Osteocyte (in vitro differentiated cells): Measurements from ENCODE around the gene ZNF132. TPM values are rescaled to one million over a fixed set of nuclear protein-coding genes. Genes with fewer than 3 reads are reported as not detected.
"Not testable (repeated sequence)": the region's sequence is repeated elsewhere in the genome, so short reads cannot be mapped to it uniquely, and the experiment has no call there.

Experiments
- DNase-seq: peaks from one replicate; pipeline ENCODE4 v3.0.0; 2021; ENCODE audit warnings: mixed read lengths; ENCODE audit not compliant: unreplicated experiment; ENCODE audit errors: extremely low spot score
- H3K27ac Mint-ChIP-seq: one replicate; pipeline ENCODE4 v1.8.0; 2021; ENCODE audit warnings: mild to moderate bottlenecking, mixed read lengths; ENCODE audit not compliant: unreplicated experiment
- H3K27me3 Mint-ChIP-seq: one replicate; pipeline ENCODE4 v1.8.0; 2021; ENCODE audit warnings: mixed read lengths; ENCODE audit not compliant: unreplicated experiment
- H3K36me3 Mint-ChIP-seq: one replicate; pipeline ENCODE4 v1.8.0; 2021; ENCODE audit warnings: mixed read lengths; ENCODE audit not compliant: unreplicated experiment
- H3K4me1 Mint-ChIP-seq: one replicate; pipeline ENCODE4 v1.8.0; 2021; ENCODE audit warnings: mixed read lengths; ENCODE audit not compliant: unreplicated experiment
- H3K4me3 Mint-ChIP-seq: one replicate; pipeline ENCODE4 v1.8.0; 2021; ENCODE audit warnings: mild to moderate bottlenecking, moderate library complexity, mixed read lengths; ENCODE audit not compliant: unreplicated experiment
- H3K9me3 Mint-ChIP-seq: one replicate; pipeline ENCODE4 v1.8.0; 2021; ENCODE audit warnings: mixed read lengths; ENCODE audit not compliant: unreplicated experiment
- CTCF ChIP-seq: fragments of 200-600 bp; sonication (generic); IDR thresholded peaks from 2 replicates; pipeline ENCODE4 v1.5.0; 2021; ENCODE audit warnings: antibody characterized with exemption, mild to moderate bottlenecking, moderate library complexity
- long read RNA-seq: library from polyadenylated mRNA; unstranded; transcript quantifications from one replicate; pipeline ENCODE4 v2.0.0, GENCODE V29; 2021
- total RNA-seq: library from RNA; stranded (reverse); gene quantifications from 2 replicates; pipeline ENCODE4 v1.2.1, GENCODE V29; 2021

Gene ZNF132
- total RNA-seq: 0.71 and 1.2 TPM in 2 replicates
- long read RNA-seq, transcript ZNF132-201 (3 exons, 3,031 nt): major isoform, 6 of 6 reads
- long read RNA-seq, partial matches to known transcripts: 0 of 6 reads
- long read RNA-seq, other reads (novel, unspliced or antisense): 0 of 6 reads

GRCh38 chr19:58439576-58440554, at the start of gene ZNF132:
TSS of gene ZNF132 (minus strand) at chr19:58440153. CDS start at chr19:58439821, 332 bp downstream.
- peak within 1 kb of the TSS; percentile 86 for H3K27ac Mint-ChIP-seq
- TF ChIP-seq CTCF: no peak
- peaks cover 32% of the 10 kb centered on the region for H3K9me3 Mint-ChIP-seq
- H3K27me3 Mint-ChIP-seq: no peaks in the 10 kb centered on the region
- H3K4me3 Mint-ChIP-seq: peak within 1 kb of the TSS; percentile 76
- peaks cover 19% of the 10 kb centered on the region for H3K36me3 Mint-ChIP-seq
- peaks cover 4% of the 10 kb centered on the region for H3K4me1 Mint-ChIP-seq
- peak; percentile 90 for DNase-seq

GRCh38 chr19:58484349-58484748, 44.4 kb upstream of the ZNF132 start:
- not testable (repeated sequence) for H3K36me3 Mint-ChIP-seq, H3K4me1 Mint-ChIP-seq, H3K27me3 Mint-ChIP-seq, H3K9me3 Mint-ChIP-seq, H3K4me3 Mint-ChIP-seq, DNase-seq, H3K27ac Mint-ChIP-seq

GRCh38 chr19:58483776-58484175, 43.8 kb upstream of the ZNF132 start:
- Mint-ChIP-seq H3K9me3 (no peaks in the 10 kb centered on the region), H3K4me3 (no peak overlapping the region), H3K4me1 (no peaks in the 10 kb centered on the region), H3K27ac (no peak overlapping the region), H3K36me3 (peaks cover 7% of the 10 kb centered on the region), H3K27me3 (no peaks in the 10 kb centered on the region)
- DNase-seq: no peak
- TF ChIP-seq CTCF: no peak

GRCh38 chr19:58482372-58482771, 42.4 kb upstream of the ZNF132 start:
- H3K4me1 Mint-ChIP-seq: no peaks in the 10 kb centered on the region
- no peak overlapping the region for H3K4me3 Mint-ChIP-seq
- no peak overlapping the region for H3K27ac Mint-ChIP-seq

GRCh38 chr19:58480831-58481230, 40.9 kb upstream of the ZNF132 start:
- H3K27me3 Mint-ChIP-seq: no peaks in the 10 kb centered on the region
- no peak for TF ChIP-seq CTCF
- no peak overlapping the region for H3K4me3 Mint-ChIP-seq
- H3K9me3 Mint-ChIP-seq: no peaks in the 10 kb centered on the region
- peaks cover 7% of the 10 kb centered on the region for H3K36me3 Mint-ChIP-seq
- H3K4me1 Mint-ChIP-seq: peaks cover 9% of the 10 kb centered on the region
- no peak for DNase-seq
- no peak overlapping the region for H3K27ac Mint-ChIP-seq

More at GRCh38 chr19:58482372-58482771, 42.4 kb upstream of the ZNF132 start:
- TF ChIP-seq CTCF: no peak
- no peaks in the 10 kb centered on the region for H3K9me3 Mint-ChIP-seq
- DNase-seq: no peak
- no peaks in the 10 kb centered on the region for H3K27me3 Mint-ChIP-seq
- peaks cover 7% of the 10 kb centered on the region for H3K36me3 Mint-ChIP-seq
